Neural cell (in vitro differentiated cells): ENCODE measurements around the gene MCM7. TPM values are rescaled to one million over a fixed set of nuclear protein-coding genes. Genes with fewer than 3 reads are reported as not detected.

Experiments used
- H2AFZ ChIP-seq: fragments of 200-600, 300-800 bp; sonication (generic), shearing (Covaris generic); 2 replicates; pipeline ENCODE4 v1.6.0; 2014; ENCODE audit warnings: low read depth, mild to moderate bottlenecking, antibody characterized with exemption, low read length, moderate library complexity
- H3F3A ChIP-seq: fragments of 200-600 bp; shearing (Covaris generic); 2 replicates; pipeline ENCODE4 v1.6.1; 2016; ENCODE audit warnings: mild to moderate bottlenecking, moderate library complexity, mixed read lengths, antibody characterized with exemption, low read length; ENCODE audit not compliant: insufficient read depth, poor library complexity, severe bottlenecking
- H3K27ac ChIP-seq: fragments of 200-600, 300-800 bp; sonication (generic), shearing (Covaris generic); 2 replicates; pipeline ENCODE4 v1.5.1; 2014; ENCODE audit warnings: mild to moderate bottlenecking, low read length, moderate library complexity
- H3K27me3 ChIP-seq: fragments of 300-800, 200-600 bp; sonication (generic), shearing (Covaris generic); 2 replicates; pipeline ENCODE4 v1.6.0; 2014; ENCODE audit warnings: mild to moderate bottlenecking, low read depth, low read length, moderate library complexity; ENCODE audit not compliant: insufficient read depth
- H3K36me3 ChIP-seq: fragments of 300-800, 200-600 bp; sonication (generic), shearing (Covaris generic); 2 replicates; pipeline ENCODE4 v1.5.1; 2014; ENCODE audit warnings: mild to moderate bottlenecking, antibody characterized with exemption, low read length, moderate library complexity; ENCODE audit not compliant: insufficient read depth
- H3K4me2 ChIP-seq: fragments of 300-800, 200-600 bp; sonication (generic), shearing (Covaris generic); 2 replicates; pipeline ENCODE4 v1.6.0; 2014; ENCODE audit warnings: mild to moderate bottlenecking, low read length
- H3K4me3 ChIP-seq: fragments of 300-800, 200-600 bp; sonication (generic), shearing (Covaris generic); 2 replicates; pipeline ENCODE4 v1.5.1; 2014; ENCODE audit warnings: mild to moderate bottlenecking, low read length, moderate library complexity
- H3K79me2 ChIP-seq: fragments of 200-600 bp; shearing (Covaris generic); replicated peaks from 2 replicates; pipeline ENCODE4 v1.6.0; 2014; ENCODE audit warnings: mild to moderate bottlenecking, low read length, moderate library complexity; ENCODE audit not compliant: insufficient read depth
- H3K9ac ChIP-seq: fragments of 300-800, 200-600 bp; sonication (generic), shearing (Covaris generic); 2 replicates; pipeline ENCODE4 v1.6.1; 2016; ENCODE audit warnings: mild to moderate bottlenecking, low read length, mixed read lengths
- H3K9me2 ChIP-seq: fragments of 200-600 bp; shearing (Covaris generic); 2 replicates; pipeline ENCODE4 v1.6.1; 2016; ENCODE audit warnings: mild to moderate bottlenecking, low read length, mixed read lengths; ENCODE audit not compliant: insufficient read depth
- H3K9me3 ChIP-seq: fragments of 200-600, 300-800 bp; sonication (generic), shearing (Covaris generic); 2 replicates; pipeline ENCODE4 v1.6.1; 2016; ENCODE audit warnings: mild to moderate bottlenecking, mixed run types, low read length, moderate library complexity, mixed read lengths
- H4K20me1 ChIP-seq: fragments of 200-600 bp; shearing (Covaris generic); 2 replicates; pipeline ENCODE4 v1.6.1; 2016; ENCODE audit warnings: mild to moderate bottlenecking, mixed run types; ENCODE audit not compliant: insufficient read depth
- CTCF ChIP-seq: fragments of 450-650 bp; IDR thresholded peaks from 2 replicates; pipeline ENCODE4 v1.5.1; 2014; ENCODE audit warnings: antibody characterized with exemption, mild to moderate bottlenecking, moderate library complexity; ENCODE audit not compliant: poor library complexity, severe bottlenecking
- EP300 ChIP-seq: fragments of 450-650 bp; conservative IDR thresholded peaks from 2 replicates; pipeline ENCODE4 v1.6.1; 2014; ENCODE audit warnings: antibody characterized with exemption, mild to moderate bottlenecking, moderate library complexity; ENCODE audit not compliant: poor library complexity, severe bottlenecking
- EZH2 ChIP-seq: fragments of 200-600, 300-800 bp; shearing (Covaris generic), sonication (generic); IDR thresholded peaks from 2 replicates; pipeline ENCODE4 v1.6.1; 2014; ENCODE audit warnings: antibody characterized with exemption, low read length, borderline replicate concordance, mild to moderate bottlenecking; ENCODE audit not compliant: insufficient read depth, poor library complexity, severe bottlenecking
- MXI1 ChIP-seq: fragments of 450-650 bp; conservative IDR thresholded peaks from 2 replicates; pipeline ENCODE4 v1.6.1; 2014; ENCODE audit warnings: antibody characterized with exemption, mild to moderate bottlenecking; ENCODE audit not compliant: poor library complexity, severe bottlenecking
- POLR2AphosphoS5 ChIP-seq: IDR thresholded peaks from 2 replicates; pipeline ENCODE4 v1.6.1; 2012
- RAD21 ChIP-seq: fragments of 450-650 bp; conservative IDR thresholded peaks from 2 replicates; pipeline ENCODE4 v1.6.1; 2014; ENCODE audit warnings: antibody characterized with exemption, mild to moderate bottlenecking, moderate library complexity
- REST ChIP-seq: IDR thresholded peaks from 2 replicates; pipeline ENCODE4 v1.6.1; 2012; ENCODE audit warnings: borderline replicate concordance
- SMC3 ChIP-seq: fragments of 450-650 bp; conservative IDR thresholded peaks from 2 replicates; pipeline ENCODE4 v1.6.1; 2014; ENCODE audit warnings: antibody characterized with exemption, mild to moderate bottlenecking, moderate library complexity; ENCODE audit not compliant: poor library complexity
- TAF1 ChIP-seq: IDR thresholded peaks from 2 replicates; pipeline ENCODE4 v1.6.1; 2012; ENCODE audit warnings: low read depth
- polyA plus RNA-seq: library from polyadenylated mRNA; depleted of rRNA; stranded (reverse); fragments of >200 nt; gene quantifications from 2 replicates; pipeline ENCODE4 v1.2.3, GENCODE V29; 2014

MCM7 gene
- polyA plus RNA-seq, 1 donor from 2014 or later = 146 TPM

GRCh38 chr7:100128637-100128963 is 27.4 kb upstream of the MCM7 start:
- Histone ChIP-seq H3F3A (peaks cover 3% of the 10 kb centered on the region), H3K9me2 (no peaks in the 10 kb centered on the region), H3K9me3 (no peaks in the 10 kb centered on the region), H3K27me3 (no peaks in the 10 kb centered on the region), H3K4me3 (peak overlapping the region; percentile 87), H3K9ac (peak overlapping the region; percentile 92), H3K4me2 (peak overlapping the region; percentile 38), H3K27ac (peak overlapping the region; percentile 97), H3K79me2 (no peaks in the 10 kb centered on the region), H4K20me1 (no peaks in the 10 kb centered on the region), H3K36me3 (no peaks in the 10 kb centered on the region), H2AFZ (no peak overlapping the region)
- no peak for TF ChIP-seq REST
- TF ChIP-seq EP300 = no peak
- TF ChIP-seq SMC3 = no peak
- TF ChIP-seq CTCF = no peak
- TF ChIP-seq MXI1 = no peak
- TF ChIP-seq TAF1 = no peak
- no peak for TF ChIP-seq RAD21
- no peak for TF ChIP-seq POLR2AphosphoS5
- TF ChIP-seq EZH2 = no peak

- peak overlapping the region; percentile 38 for H3K4me2 ChIP-seq
- TF ChIP-seq TAF1 (no peak), CTCF (no peak), MXI1 (no peak), SMC3 (no peak), EP300 (no peak), REST (no peak), EZH2 (no peak), POLR2AphosphoS5 (no peak), RAD21 (no peak)
- H3K4me3 ChIP-seq = peak overlapping the region; percentile 87
- H3K27me3 ChIP-seq = no peaks in the 10 kb centered on the region
- H3K9me2 ChIP-seq = no peaks in the 10 kb centered on the region
- no peaks in the 10 kb centered on the region for H3K36me3 ChIP-seq
- H3K27ac ChIP-seq = peak overlapping the region; percentile 97
- H4K20me1 ChIP-seq = no peaks in the 10 kb centered on the region
- H3K79me2 ChIP-seq = no peaks in the 10 kb centered on the region
- H3K9ac ChIP-seq = peak overlapping the region; percentile 92
- H3F3A ChIP-seq = peaks cover 3% of the 10 kb centered on the region
- H3K9me3 ChIP-seq = no peaks in the 10 kb centered on the region
- no peak overlapping the region for H2AFZ ChIP-seq
Observed at GRCh38 chr7:100127866-100128636, 26.9 kb upstream of the MCM7 start.
